ENCODE results near the gene GCSAM.

Gene GCSAM

DNA sequence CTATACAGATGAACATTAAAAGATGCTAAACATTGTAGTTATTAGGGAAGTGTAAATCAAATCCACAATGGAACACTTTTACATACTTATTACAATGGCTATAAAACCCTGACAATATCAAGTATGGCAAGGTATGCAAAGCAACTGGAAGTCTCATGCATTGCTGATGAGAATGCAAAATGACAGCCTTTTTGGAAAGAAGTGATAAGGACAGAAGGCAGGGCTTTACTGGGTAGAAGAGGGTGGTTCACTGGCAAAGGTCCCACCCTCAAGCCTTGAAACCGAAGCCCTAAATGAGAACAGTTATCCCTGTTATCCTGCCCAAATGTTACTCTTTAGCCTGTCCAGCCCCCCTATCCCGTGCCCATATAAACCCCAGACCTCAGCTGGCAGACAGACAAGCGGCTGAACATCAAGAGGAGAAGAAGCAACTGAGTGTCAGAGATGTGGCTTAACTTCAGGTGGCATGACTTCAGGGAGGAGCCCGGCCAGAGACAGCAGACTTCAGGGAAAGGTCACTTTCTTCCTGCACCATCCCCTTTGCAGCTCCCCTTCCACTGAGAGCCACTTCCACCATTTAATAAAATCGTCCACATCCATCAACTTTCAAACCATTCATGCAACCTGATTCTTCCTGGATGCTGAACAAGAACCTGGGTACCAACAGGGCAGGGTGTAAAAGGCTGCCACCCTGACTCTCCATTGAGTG lies 732 bp upstream of the GCSAM start:
- Histone ChIP-seq H2BK120ac (ENCODE audit: low read depth, low read length) (no peak overlapping the region), H3K9me3 (ENCODE audit: control insufficient read depth, low read length) (no peaks in the 10 kb centered on the region), H3K4ac (ENCODE audit: low read depth in 1 of 2, low read length in 2 of 2) (no peak overlapping the region), H4K91ac (ENCODE audit: low read length) (no peak overlapping the region), H3K9ac (ENCODE audit: low read length) (no peak overlapping the region), H3K23ac (ENCODE audit: low read length in 2 of 2) (no peak overlapping the region), H4K8ac (ENCODE audit: low read length) (no peak overlapping the region), H3K14ac (ENCODE audit: low read length in 2 of 2) (no peak overlapping the region), H3K4me1 (ENCODE audit: control insufficient read depth, insufficient read depth, low read depth, low read length) (no peaks in the 10 kb centered on the region), H3K18ac (ENCODE audit: low read depth in 1 of 2, low read length in 2 of 2) (no peak overlapping the region), H3K79me1 (replicated peaks; ENCODE audit: low read length, poor library complexity, severe bottlenecking) (no peaks in the 10 kb centered on the region), H3K4me2 (ENCODE audit: low read length, poor library complexity, severe bottlenecking) (no peak overlapping the region), H3K36me3 (ENCODE audit: control insufficient read depth in 1 of 2, insufficient read depth in 2 of 2, low read depth in 1 of 2, low read length in 2 of 2) (peaks cover 0 to 7% of the 10 kb centered on the region in 2 experiments), H2BK5ac (ENCODE audit: low read depth, low read length, poor library complexity, severe bottlenecking) (no peak overlapping the region), H2AK5ac (ENCODE audit: low read length, severe bottlenecking) (no peak overlapping the region), H3K4me3 (ENCODE audit: insufficient read depth in 1 of 2, low read depth in 1 of 2, low read length in 2 of 2) (no peak overlapping the region), H3K27me3 (ENCODE audit: control insufficient read depth in 1 of 2, insufficient read depth in 1 of 2, low read length in 2 of 2) (no peaks in the 10 kb centered on the region), H2BK12ac (ENCODE audit: low read length in 2 of 2) (no peak overlapping the region), H2BK15ac (ENCODE audit: low read depth, poor library complexity, severe bottlenecking) (no peak overlapping the region), H2AFZ (ENCODE audit: low read depth, low read length) (no peak overlapping the region), H3K27ac (ENCODE audit: low read length, poor library complexity, severe bottlenecking) (no peak overlapping the region)
- WGBS: 70% methylated on average over 4 of the region's 5 CpGs
- DNase-seq: no peak

DNA sequence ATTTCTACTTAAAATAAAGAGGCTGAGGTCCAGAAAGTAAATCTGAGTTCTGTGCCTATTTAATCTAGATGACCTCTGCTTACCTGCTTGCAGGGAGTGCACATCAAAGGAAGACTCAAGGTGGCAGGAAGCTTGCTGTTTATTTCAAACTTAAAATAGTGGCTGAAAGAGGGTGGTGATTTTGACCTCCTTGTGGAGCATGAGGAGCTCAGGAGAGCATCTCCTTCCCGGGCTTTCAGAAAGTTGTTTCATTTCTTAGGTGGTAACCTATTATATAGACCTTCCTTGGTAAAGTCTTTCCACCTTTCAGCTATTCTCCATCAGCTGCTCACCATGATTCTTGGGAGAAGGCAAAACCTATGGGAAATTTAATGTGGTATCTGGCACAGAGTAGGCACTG lies 494 bp downstream of the GCSAM start:
- no peak overlapping the region for H3K4me2 ChIP-seq (ENCODE audit: low read length, poor library complexity, severe bottlenecking)
- H2AFZ ChIP-seq (ENCODE audit: low read depth, low read length): no peak overlapping the region
- no peak overlapping the region for H3K18ac ChIP-seq (ENCODE audit: low read depth in 1 of 2, low read length in 2 of 2)
- no peak overlapping the region for H2BK120ac ChIP-seq (ENCODE audit: low read depth, low read length)
- no peak overlapping the region for H3K14ac ChIP-seq (ENCODE audit: low read length in 2 of 2)
- H3K9me3 ChIP-seq (ENCODE audit: control insufficient read depth, low read length): no peaks in the 10 kb centered on the region
- H3K36me3 ChIP-seq (ENCODE audit: control insufficient read depth in 1 of 2, insufficient read depth in 2 of 2, low read depth in 1 of 2, low read length in 2 of 2): peaks cover 0 to 7% of the 10 kb centered on the region in 2 experiments
- no peak overlapping the region for H2BK5ac ChIP-seq (ENCODE audit: low read depth, low read length, poor library complexity, severe bottlenecking)
- H3K23ac ChIP-seq (ENCODE audit: low read length in 2 of 2): no peak overlapping the region
- no peak overlapping the region for H3K4me3 ChIP-seq (ENCODE audit: insufficient read depth in 1 of 2, low read depth in 1 of 2, low read length in 2 of 2)
- H3K9ac ChIP-seq (ENCODE audit: low read length): no peak overlapping the region
- H2BK15ac ChIP-seq (ENCODE audit: low read depth, poor library complexity, severe bottlenecking): no peak overlapping the region
- H3K4me1 ChIP-seq (ENCODE audit: control insufficient read depth, insufficient read depth, low read depth, low read length): no peaks in the 10 kb centered on the region
- no peak for DNase-seq
- no peak overlapping the region for H4K91ac ChIP-seq (ENCODE audit: low read length)
- no peak overlapping the region for H2BK12ac ChIP-seq (ENCODE audit: low read length in 2 of 2)
- no peaks in the 10 kb centered on the region for H3K79me1 ChIP-seq (replicated peaks; ENCODE audit: low read length, poor library complexity, severe bottlenecking)
- no peak overlapping the region for H3K27ac ChIP-seq (ENCODE audit: low read length, poor library complexity, severe bottlenecking)
- no peaks in the 10 kb centered on the region for H3K27me3 ChIP-seq (ENCODE audit: control insufficient read depth in 1 of 2, insufficient read depth in 1 of 2, low read length in 2 of 2)
- no CpG with 5 or more reads among the region's 1 CpG for WGBS
- no peak overlapping the region for H4K8ac ChIP-seq (ENCODE audit: low read length)
- H3K4ac ChIP-seq (ENCODE audit: low read depth in 1 of 2, low read length in 2 of 2): no peak overlapping the region
- H2AK5ac ChIP-seq (ENCODE audit: low read length, severe bottlenecking): no peak overlapping the region

- WGBS: 75% methylated on average over 1 of the region's 3 CpGs
- no peak for DNase-seq
- no peak overlapping the region for H2AFZ ChIP-seq (ENCODE audit: low read depth, low read length)
- no peak overlapping the region for H3K18ac ChIP-seq (ENCODE audit: low read depth in 1 of 2, low read length in 2 of 2)
- H3K9ac ChIP-seq (ENCODE audit: low read length): no peak overlapping the region
- no peak overlapping the region for H3K4me2 ChIP-seq (ENCODE audit: low read length, poor library complexity, severe bottlenecking)
- no peaks in the 10 kb centered on the region for H3K27me3 ChIP-seq (ENCODE audit: control insufficient read depth in 1 of 2, insufficient read depth in 1 of 2, low read length in 2 of 2)
- no peak overlapping the region for H3K27ac ChIP-seq (ENCODE audit: low read length, poor library complexity, severe bottlenecking)
- no peaks in the 10 kb centered on the region for H3K9me3 ChIP-seq (ENCODE audit: control insufficient read depth, low read length)
- no peaks in the 10 kb centered on the region for H3K4me1 ChIP-seq (ENCODE audit: control insufficient read depth, insufficient read depth, low read depth, low read length)
- no peak overlapping the region for H3K4ac ChIP-seq (ENCODE audit: low read depth in 1 of 2, low read length in 2 of 2)
- no peak overlapping the region for H3K14ac ChIP-seq (ENCODE audit: low read length in 2 of 2)
- H4K8ac ChIP-seq (ENCODE audit: low read length): no peak overlapping the region
- H2BK15ac ChIP-seq (ENCODE audit: low read depth, poor library complexity, severe bottlenecking): no peak overlapping the region
- no peaks in the 10 kb centered on the region for H3K79me1 ChIP-seq (replicated peaks; ENCODE audit: low read length, poor library complexity, severe bottlenecking)
- H2BK12ac ChIP-seq (ENCODE audit: low read length in 2 of 2): no peak overlapping the region
- H3K36me3 ChIP-seq (ENCODE audit: control insufficient read depth in 1 of 2, insufficient read depth in 2 of 2, low read depth in 1 of 2, low read length in 2 of 2): peaks cover 0 to 7% of the 10 kb centered on the region in 2 experiments
- no peak overlapping the region for H2AK5ac ChIP-seq (ENCODE audit: low read length, severe bottlenecking)
- no peak overlapping the region for H4K91ac ChIP-seq (ENCODE audit: low read length)
- no peak overlapping the region for H2BK5ac ChIP-seq (ENCODE audit: low read depth, low read length, poor library complexity, severe bottlenecking)
- no peak overlapping the region for H3K4me3 ChIP-seq (ENCODE audit: insufficient read depth in 1 of 2, low read depth in 1 of 2, low read length in 2 of 2)
- H2BK120ac ChIP-seq (ENCODE audit: low read depth, low read length): no peak overlapping the region
- H3K23ac ChIP-seq (ENCODE audit: low read length in 2 of 2): no peak overlapping the region
Measured at GRCh38 chr3:112132088-112132487, 960 bp downstream of the GCSAM start.

GRCh38 chr3:112131111-112131510 lies 1.9 kb downstream of the GCSAM start:
- no peak overlapping the region for H3K4me3 ChIP-seq (ENCODE audit: insufficient read depth in 1 of 2, low read depth in 1 of 2, low read length in 2 of 2)
- H3K9ac ChIP-seq (ENCODE audit: low read length): no peak overlapping the region

More at GRCh38 chr3:112131111-112131510, 1.9 kb downstream of the GCSAM start:
- H3K18ac ChIP-seq (ENCODE audit: low read depth in 1 of 2, low read length in 2 of 2): no peak overlapping the region
- H3K23ac ChIP-seq (ENCODE audit: low read length in 2 of 2): no peak overlapping the region
- H3K4me1 ChIP-seq (ENCODE audit: control insufficient read depth, insufficient read depth, low read depth, low read length): no peaks in the 10 kb centered on the region
- H3K27ac ChIP-seq (ENCODE audit: low read length, poor library complexity, severe bottlenecking): no peak overlapping the region
- no peak overlapping the region for H3K4me2 ChIP-seq (ENCODE audit: low read length, poor library complexity, severe bottlenecking)
- H2AFZ ChIP-seq (ENCODE audit: low read depth, low read length): no peak overlapping the region
- H2BK120ac ChIP-seq (ENCODE audit: low read depth, low read length): no peak overlapping the region
- no peak overlapping the region for H3K14ac ChIP-seq (ENCODE audit: low read length in 2 of 2)
- no CpG with 5 or more reads among the region's 3 CpGs for WGBS
- no peak overlapping the region for H3K4ac ChIP-seq (ENCODE audit: low read depth in 1 of 2, low read length in 2 of 2)
- no peak overlapping the region for H2BK12ac ChIP-seq (ENCODE audit: low read length in 2 of 2)
- no peak overlapping the region for H4K91ac ChIP-seq (ENCODE audit: low read length)
- H3K27me3 ChIP-seq (ENCODE audit: control insufficient read depth in 1 of 2, insufficient read depth in 1 of 2, low read length in 2 of 2): no peaks in the 10 kb centered on the region
- H3K9me3 ChIP-seq (ENCODE audit: control insufficient read depth, low read length): no peaks in the 10 kb centered on the region
- H2AK5ac ChIP-seq (ENCODE audit: low read length, severe bottlenecking): no peak overlapping the region
- DNase-seq: no peak
- H2BK15ac ChIP-seq (ENCODE audit: low read depth, poor library complexity, severe bottlenecking): no peak overlapping the region
- H4K8ac ChIP-seq (ENCODE audit: low read length): no peak overlapping the region
- no peaks in the 10 kb centered on the region for H3K79me1 ChIP-seq (replicated peaks; ENCODE audit: low read length, poor library complexity, severe bottlenecking)
- H2BK5ac ChIP-seq (ENCODE audit: low read depth, low read length, poor library complexity, severe bottlenecking): no peak overlapping the region
- peaks cover 0 to 7% of the 10 kb centered on the region in 2 experiments for H3K36me3 ChIP-seq (ENCODE audit: control insufficient read depth in 1 of 2, insufficient read depth in 2 of 2, low read depth in 1 of 2, low read length in 2 of 2)

All from mesenchymal stem cell (in vitro differentiated cells and primary cell).